Measurements from ENCODE around the gene SETX.
A peak's percentile ranks its signal among the peaks of the same experiment; 100 is the strongest.

Gene SETX

DNA sequence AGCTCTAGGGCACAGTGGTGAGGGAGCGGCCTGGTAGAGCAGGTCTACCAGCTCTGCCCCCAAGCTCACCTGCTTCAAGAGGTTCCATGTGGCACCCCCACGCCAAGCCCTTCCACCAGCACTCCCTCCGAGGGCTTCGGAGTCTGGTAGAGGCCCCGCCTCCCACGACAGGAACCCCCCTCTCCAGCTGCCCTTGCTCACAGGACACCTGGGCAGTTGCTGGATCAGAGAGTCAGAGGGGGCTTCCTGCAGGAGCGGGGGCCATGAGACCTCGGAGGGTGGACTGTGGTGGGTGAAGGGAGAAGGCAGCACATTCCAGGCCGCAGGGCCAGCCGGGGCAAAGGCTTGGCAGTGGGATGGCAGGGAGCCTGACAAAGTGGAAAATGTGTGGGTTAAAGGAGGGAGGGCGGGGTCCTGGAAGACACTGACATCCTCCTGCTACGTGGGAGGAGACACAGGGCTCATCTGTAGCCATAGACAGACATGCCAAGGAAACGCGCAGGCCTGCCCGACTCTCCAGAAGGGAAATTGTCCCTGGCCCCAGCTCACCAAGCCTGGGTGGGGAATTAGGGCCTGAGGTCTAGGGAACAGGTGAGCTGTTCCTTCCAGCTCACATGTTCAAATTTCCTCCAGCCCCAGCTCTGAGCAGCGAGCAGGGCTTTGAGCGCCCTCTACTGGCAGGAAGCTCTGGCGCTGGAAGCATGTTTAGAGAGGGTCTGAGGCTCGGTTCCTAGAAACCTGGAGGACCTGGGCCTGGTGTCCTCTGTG lies 118.7 kb downstream of the SETX start:
- peaks cover 0 to 16% (median 12%) of the 10 kb centered on the region in 5 experiments for H3K27me3 ChIP-seq (replicated peaks in 2 of 5; ENCODE audit: control insufficient read depth in 4 of 5, insufficient read depth in 5 of 5, low read length in 4 of 5)
- peak; percentile 63 to 85 (median 74) for DNase-seq
- H3K36me3 ChIP-seq (ENCODE audit: control insufficient read depth in 4 of 4, insufficient read depth in 4 of 4, low read length in 3 of 4): no peaks in the 10 kb centered on the region
- no peak overlapping the region for H3K27ac ChIP-seq (ENCODE audit: insufficient read depth in 1 of 2, low read depth in 1 of 2, low read length in 2 of 2, poor library complexity in 1 of 2, severe bottlenecking in 2 of 2)
- ChIA-PET POLR2A (no interaction called here), CTCF (interaction anchor here (0.7 to 9.5 kb wide), 20 partner anchors 9 to 479 kb away, joined by 3 to 111 read pairs (median 5); partner anchors contain the start of gene NTNG2)
- H3K4me1 ChIP-seq (ENCODE audit: control extremely low read depth in 1 of 4, control insufficient read depth in 4 of 4, insufficient read depth in 4 of 4, low read length in 3 of 4): peaks cover 0 to 16% (median 4%) of the 10 kb centered on the region in 4 experiments
- 49% methylated on average over 11 of the region's 19 CpGs for WGBS (ENCODE audit: insufficient coverage)
- no peak overlapping the region for H3K4me3 ChIP-seq (ENCODE audit: control insufficient read depth in 1 of 7, extremely low read depth in 1 of 7, insufficient read depth in 4 of 7, low read depth in 2 of 7, low read length in 6 of 7)
- H3K9me3 ChIP-seq (ENCODE audit: control extremely low read depth in 1 of 5, control insufficient read depth in 4 of 5, insufficient read depth in 2 of 5, low read depth in 1 of 5, low read length in 4 of 5): no peaks in the 10 kb centered on the region

DNA sequence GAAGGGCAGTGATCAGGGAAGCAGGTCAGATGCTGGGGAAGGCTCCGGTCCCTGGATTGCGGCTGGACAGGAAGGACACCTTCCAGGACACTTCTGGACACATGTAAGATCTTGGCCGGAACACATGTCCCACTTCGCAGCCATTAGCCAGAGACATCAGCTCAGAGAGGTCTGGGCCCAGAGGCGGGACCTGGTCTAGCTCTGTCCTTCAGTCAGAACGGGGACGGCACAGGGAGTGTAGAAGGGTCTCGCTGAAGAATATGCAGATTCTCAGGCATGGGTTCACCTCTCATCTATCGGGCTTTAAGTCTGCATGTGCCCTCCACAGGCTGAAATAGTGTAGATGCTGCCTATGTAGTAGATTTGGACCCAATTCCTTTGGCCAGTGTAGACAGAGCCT lies 119.7 kb downstream of the SETX start:
- Histone ChIP-seq H3K4me3 (ENCODE audit: control insufficient read depth in 1 of 7, extremely low read depth in 1 of 7, insufficient read depth in 4 of 7, low read depth in 2 of 7, low read length in 6 of 7) (no peak overlapping the region), H3K27me3 (replicated peaks in 2 of 5; ENCODE audit: control insufficient read depth in 4 of 5, insufficient read depth in 5 of 5, low read length in 4 of 5) (peaks cover 0 to 14% (median 10%) of the 10 kb centered on the region in 5 experiments), H3K9me3 (ENCODE audit: control extremely low read depth in 1 of 5, control insufficient read depth in 4 of 5, insufficient read depth in 2 of 5, low read depth in 1 of 5, low read length in 4 of 5) (no peaks in the 10 kb centered on the region), H3K4me1 (ENCODE audit: control extremely low read depth in 1 of 4, control insufficient read depth in 4 of 4, insufficient read depth in 4 of 4, low read length in 3 of 4) (peaks cover 0 to 8% (median 0%) of the 10 kb centered on the region in 4 experiments), H3K36me3 (ENCODE audit: control insufficient read depth in 4 of 4, insufficient read depth in 4 of 4, low read length in 3 of 4) (no peaks in the 10 kb centered on the region), H3K27ac (ENCODE audit: insufficient read depth in 1 of 2, low read depth in 1 of 2, low read length in 2 of 2, poor library complexity in 1 of 2, severe bottlenecking in 2 of 2) (no peak overlapping the region)
- ChIA-PET POLR2A (no interaction called here), CTCF (interaction anchor here (1.2 to 9.5 kb wide), 8 partner anchors 8 to 472 kb away, joined by 3 to 111 read pairs (median 4); no protein-coding TSS in a partner anchor)
- no peak for DNase-seq
- 94% methylated on average over 8 of the region's 9 CpGs for WGBS (ENCODE audit: insufficient coverage)

- Histone ChIP-seq H3K27me3 (replicated peaks in 2 of 5; ENCODE audit: control insufficient read depth in 4 of 5, insufficient read depth in 5 of 5, low read length in 4 of 5) (peaks cover 0 to 14% (median 6%) of the 10 kb centered on the region in 5 experiments), H3K36me3 (ENCODE audit: control insufficient read depth in 4 of 4, insufficient read depth in 4 of 4, low read length in 3 of 4) (no peaks in the 10 kb centered on the region), H3K27ac (ENCODE audit: insufficient read depth in 1 of 2, low read depth in 1 of 2, low read length in 2 of 2, poor library complexity in 1 of 2, severe bottlenecking in 2 of 2) (no peak overlapping the region), H3K4me3 (ENCODE audit: control insufficient read depth in 1 of 7, extremely low read depth in 1 of 7, insufficient read depth in 4 of 7, low read depth in 2 of 7, low read length in 6 of 7) (no peak overlapping the region), H3K9me3 (ENCODE audit: control extremely low read depth in 1 of 5, control insufficient read depth in 4 of 5, insufficient read depth in 2 of 5, low read depth in 1 of 5, low read length in 4 of 5) (no peaks in the 10 kb centered on the region), H3K4me1 (ENCODE audit: control extremely low read depth in 1 of 4, control insufficient read depth in 4 of 4, insufficient read depth in 4 of 4, low read length in 3 of 4) (peaks cover 0 to 2% (median 0%) of the 10 kb centered on the region in 4 experiments)
- DNase-seq: no peak
- POLR2A ChIA-PET: no interaction called here
- WGBS (ENCODE audit: insufficient coverage): 89% methylated on average over 11 of the region's 12 CpGs
- CTCF ChIA-PET: interaction anchor here (1.1 to 9.5 kb wide), 4 partner anchors 32 to 475 kb away, joined by 3 to 111 read pairs (median 3); no protein-coding TSS in a partner anchor
These were observed 120.3 kb downstream of the SETX start for GRCh38 chr9:132234535-132234934.

- Histone ChIP-seq H3K9me3 (ENCODE audit: control extremely low read depth in 1 of 5, control insufficient read depth in 4 of 5, insufficient read depth in 2 of 5, low read depth in 1 of 5, low read length in 4 of 5) (no peaks in the 10 kb centered on the region), H3K4me3 (ENCODE audit: control insufficient read depth in 1 of 7, extremely low read depth in 1 of 7, insufficient read depth in 4 of 7, low read depth in 2 of 7, low read length in 6 of 7) (no peak overlapping the region), H3K27ac (ENCODE audit: insufficient read depth in 1 of 2, low read depth in 1 of 2, low read length in 2 of 2, poor library complexity in 1 of 2, severe bottlenecking in 2 of 2) (no peak overlapping the region), H3K4me1 (ENCODE audit: control extremely low read depth in 1 of 4, control insufficient read depth in 4 of 4, insufficient read depth in 4 of 4, low read length in 3 of 4) (no peaks in the 10 kb centered on the region), H3K27me3 (replicated peaks in 2 of 5; ENCODE audit: control insufficient read depth in 4 of 5, insufficient read depth in 5 of 5, low read length in 4 of 5) (peaks cover 0 to 6% (median 2%) of the 10 kb centered on the region in 5 experiments), H3K36me3 (ENCODE audit: control insufficient read depth in 4 of 4, insufficient read depth in 4 of 4, low read length in 3 of 4) (no peaks in the 10 kb centered on the region)
- ChIA-PET CTCF (interaction anchor here (9.5 kb wide), 1 partner anchor 64 kb away, joined by 111 read pairs; no protein-coding TSS in a partner anchor), POLR2A (interaction anchor here (0.5 kb wide), 1 partner anchor 107 kb away, joined by 3 read pairs; no protein-coding TSS in a partner anchor)
- WGBS (ENCODE audit: insufficient coverage): 100% methylated on average over 2 of the region's 3 CpGs
- DNase-seq: no peak
These were observed 121.6 kb downstream of the SETX start for GRCh38 chr9:132233138-132233537.

DNA sequence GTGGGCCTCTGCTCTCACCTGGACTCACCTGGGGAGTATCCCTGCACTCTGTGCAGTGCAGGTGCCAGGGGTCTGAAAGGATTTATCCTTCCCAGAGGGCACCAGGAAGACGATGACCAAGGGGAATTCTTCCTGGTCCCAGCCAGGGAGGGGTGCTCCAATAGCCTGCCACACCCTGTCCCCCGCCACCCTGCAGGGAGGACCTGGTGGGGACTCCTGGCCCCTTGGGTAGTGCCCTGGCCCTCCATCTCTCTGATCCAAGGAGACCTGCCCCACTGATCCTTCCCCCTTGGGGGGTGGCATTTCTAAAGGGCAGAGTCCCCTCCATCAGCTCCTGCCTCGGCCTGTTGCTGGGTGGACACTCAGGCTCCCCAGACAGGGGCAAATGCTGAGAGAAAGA lies 122.3 kb downstream of the SETX start:
- Histone ChIP-seq H3K4me3 (ENCODE audit: control insufficient read depth in 1 of 7, extremely low read depth in 1 of 7, insufficient read depth in 4 of 7, low read depth in 2 of 7, low read length in 6 of 7) (no peak overlapping the region), H3K36me3 (ENCODE audit: control insufficient read depth in 4 of 4, insufficient read depth in 4 of 4, low read length in 3 of 4) (no peaks in the 10 kb centered on the region), H3K9me3 (ENCODE audit: control extremely low read depth in 1 of 5, control insufficient read depth in 4 of 5, insufficient read depth in 2 of 5, low read depth in 1 of 5, low read length in 4 of 5) (no peaks in the 10 kb centered on the region), H3K27me3 (replicated peaks in 2 of 5; ENCODE audit: control insufficient read depth in 4 of 5, insufficient read depth in 5 of 5, low read length in 4 of 5) (peaks cover 0 to 3% (median under 1%) of the 10 kb centered on the region in 5 experiments), H3K4me1 (ENCODE audit: control extremely low read depth in 1 of 4, control insufficient read depth in 4 of 4, insufficient read depth in 4 of 4, low read length in 3 of 4) (no peaks in the 10 kb centered on the region), H3K27ac (ENCODE audit: insufficient read depth in 1 of 2, low read depth in 1 of 2, low read length in 2 of 2, poor library complexity in 1 of 2, severe bottlenecking in 2 of 2) (no peak overlapping the region)
- POLR2A ChIA-PET: no interaction called here
- DNase-seq: no peak
- WGBS (ENCODE audit: insufficient coverage): 76% methylated on average over 3 of the region's 3 CpGs
- CTCF ChIA-PET: interaction anchor here (9.5 kb wide), 1 partner anchor 64 kb away, joined by 111 read pairs; no protein-coding TSS in a partner anchor

DNA sequence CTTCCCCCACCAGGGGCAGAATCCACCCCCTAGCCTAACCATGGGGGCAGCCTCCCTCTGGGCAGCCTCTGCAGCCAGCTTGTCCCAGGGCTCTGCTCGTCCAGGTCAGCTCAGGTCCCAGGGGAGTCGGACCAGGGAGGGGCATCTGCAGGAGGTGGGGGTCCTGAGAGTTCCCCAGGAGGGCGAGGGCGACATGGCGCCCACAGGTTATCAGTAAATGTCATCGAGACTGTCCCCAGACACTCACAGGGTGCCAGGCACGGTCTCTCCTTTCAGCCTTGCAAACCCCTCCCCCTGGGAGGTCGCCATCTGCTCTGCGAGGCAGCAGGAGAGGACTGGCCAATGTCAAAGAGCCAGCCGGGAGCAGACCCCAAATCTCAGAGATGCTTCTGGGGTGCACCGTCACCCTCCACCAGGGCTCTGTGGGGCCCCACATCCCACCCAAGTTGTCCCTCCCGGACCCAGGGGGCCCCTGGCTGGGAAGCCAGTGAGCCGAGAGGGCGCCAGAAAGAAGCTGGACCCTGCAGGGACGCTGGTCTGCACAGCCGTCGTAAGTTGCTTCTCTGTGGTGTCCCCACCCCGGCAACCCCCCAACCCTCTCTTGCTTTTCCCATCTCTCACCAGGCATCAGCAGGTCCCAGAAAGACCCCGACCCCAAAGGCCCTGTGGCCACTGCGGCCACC lies 123.6 kb downstream of the SETX start:
- peaks cover 0 to 6% (median 0%) of the 10 kb centered on the region in 5 experiments for H3K27me3 ChIP-seq (replicated peaks in 2 of 5; ENCODE audit: control insufficient read depth in 4 of 5, insufficient read depth in 5 of 5, low read length in 4 of 5)
- H3K9me3 ChIP-seq (ENCODE audit: control extremely low read depth in 1 of 5, control insufficient read depth in 4 of 5, insufficient read depth in 2 of 5, low read depth in 1 of 5, low read length in 4 of 5): no peaks in the 10 kb centered on the region
- 91% methylated on average over 15 of the region's 20 CpGs for WGBS (ENCODE audit: insufficient coverage)
- no peaks in the 10 kb centered on the region for H3K36me3 ChIP-seq (ENCODE audit: control insufficient read depth in 4 of 4, insufficient read depth in 4 of 4, low read length in 3 of 4)
- H3K4me1 ChIP-seq (ENCODE audit: control extremely low read depth in 1 of 4, control insufficient read depth in 4 of 4, insufficient read depth in 4 of 4, low read length in 3 of 4): no peaks in the 10 kb centered on the region
- H3K27ac ChIP-seq (ENCODE audit: insufficient read depth in 1 of 2, low read depth in 1 of 2, low read length in 2 of 2, poor library complexity in 1 of 2, severe bottlenecking in 2 of 2): no peak overlapping the region
- ChIA-PET POLR2A (interaction anchor here (0.5 kb wide), 1 partner anchor 124 kb away, joined by 4 read pairs; no protein-coding TSS in a partner anchor), CTCF (interaction anchor here (2.4 kb wide), 1 partner anchor 62 kb away, joined by 6 read pairs; no protein-coding TSS in a partner anchor)
- DNase-seq: no peak
- no peak overlapping the region for H3K4me3 ChIP-seq (ENCODE audit: control insufficient read depth in 1 of 7, extremely low read depth in 1 of 7, insufficient read depth in 4 of 7, low read depth in 2 of 7, low read length in 6 of 7)

Measured in common myeloid progenitor, CD34-positive (primary cell).